Epidermal melanocyte (primary cell): ENCODE data around the gene COL5A1.

Experiments
- DNase-seq: peaks from one replicate; pipeline ENCODE4 v3.0.0; 2011; ENCODE audit warnings: low spot score; ENCODE audit not compliant: insufficient read length

COL5A1 gene

GRCh38 chr9:134834217-134834956, 192.8 kb downstream of the COL5A1 start:
- DNase-seq, result no peak

GRCh38 chr9:134834957-134835419, 193.4 kb downstream of the COL5A1 start:
- DNase-seq, result no peak

- DNase-seq, result no peak
These were observed 193.8 kb downstream of the COL5A1 start for GRCh38 chr9:134835448-134835847.

- no peak for DNase-seq
These were observed 194.4 kb downstream of the COL5A1 start for GRCh38 chr9:134835987-134836386.

- no peak for DNase-seq
These were observed 194.9 kb downstream of the COL5A1 start for GRCh38 chr9:134836406-134836970.

GRCh38 chr9:134837529-134837928, 195.9 kb downstream of the COL5A1 start:
- DNase-seq, result no peak

GRCh38 chr9:134838651-134839454, 197.2 kb downstream of the COL5A1 start:
- no peak for DNase-seq

- no peak for DNase-seq
These were observed 198.0 kb downstream of the COL5A1 start for GRCh38 chr9:134839455-134840125.

- no peak for DNase-seq
These were observed 198.9 kb downstream of the COL5A1 start for GRCh38 chr9:134840511-134840910.

GRCh38 chr9:134841180-134841904, 199.7 kb downstream of the COL5A1 start:
- no peak for DNase-seq

- DNase-seq, result no peak
These were observed 200.7 kb downstream of the COL5A1 start for GRCh38 chr9:134842321-134842720.

- no peak for DNase-seq
These were observed 202.1 kb downstream of the COL5A1 start for GRCh38 chr9:134843740-134844139.

GRCh38 chr9:134844821-134845220, 203.2 kb downstream of the COL5A1 start:
- DNase-seq, result no peak

GRCh38 chr9:134846187-134846586, 204.6 kb downstream of the COL5A1 start:
- DNase-seq, result no peak

GRCh38 chr9:134846699-134847098, 205.1 kb downstream of the COL5A1 start:
- no peak for DNase-seq

- DNase-seq, result no peak
These were observed 205.5 kb downstream of the COL5A1 start for GRCh38 chr9:134847138-134847537.

- no peak for DNase-seq
These were observed 206.3 kb downstream of the COL5A1 start for GRCh38 chr9:134847752-134848432.

- DNase-seq, result no peak
These were observed 206.9 kb downstream of the COL5A1 start for GRCh38 chr9:134848504-134848903.

GRCh38 chr9:134850611-134851010, 209.0 kb downstream of the COL5A1 start:
- no peak for DNase-seq

GRCh38 chr9:134851020-134851419, 209.4 kb downstream of the COL5A1 start:
- no peak for DNase-seq
